IMR-90 (cell line): ENCODE data around the gene CD2. TPM values are rescaled to one million over a fixed set of nuclear protein-coding genes. Genes with fewer than 3 reads are reported as not detected.

ENCODE experiments used
- ATAC-seq: fragments of 200-7000 bp; cut with Tn5 transposase; 2 replicates; pipeline ENCODE4 v1.9.1; 2020; ENCODE audit warnings: low read depth, mild to moderate bottlenecking, moderate library complexity
- BruUV-seq: library from RNA; stranded (reverse); fragments of 400-500 nt; replicated peaks from 2 replicates; lab custom pipeline; 2021; lab: Mats Ljungman, UMichigan
- CTCF ChIA-PET: fragments of 300-600 bp; formaldehyde crosslinking; extraction: SDS; loops from one replicate; lab custom pipeline; 2021; ENCODE audit warnings: antibody characterized with exemption; lab: Yijun Ruan, JAX
- POLR2A ChIA-PET: fragments of 300-600 bp; sonication (Branson Sonifier 250); formaldehyde crosslinking; loops from one replicate; lab custom pipeline; 2022; ENCODE audit warnings: antibody characterized with exemption; ENCODE audit not compliant: unreplicated experiment; lab: Charles Lee
- DNase-seq: peaks from one replicate; pipeline ENCODE4 v3.0.0; 2013
- H2AFZ ChIP-seq: replicated peaks from 2 replicates; pipeline ENCODE3; 2013; ENCODE audit warnings: low read length, mild to moderate bottlenecking; ENCODE audit not compliant: poor library complexity
- H2AK5ac ChIP-seq: 2 replicates; pipeline ENCODE4 v1.6.1; 2013; ENCODE audit warnings: low read depth, low read length, inconsistent platforms
- H2AK9ac ChIP-seq: replicated peaks from 2 replicates; pipeline ENCODE3; 2013; ENCODE audit warnings: mild to moderate bottlenecking, low read depth, low read length, moderate library complexity; ENCODE audit not compliant: poor library complexity
- H2BK120ac ChIP-seq: 2 replicates; pipeline ENCODE4 v1.6.1; 2013; ENCODE audit warnings: low read depth, low read length, inconsistent platforms
- H2BK15ac ChIP-seq: 3 replicates; pipeline ENCODE4 v1.6.1; 2013; ENCODE audit warnings: low read depth, low read length, inconsistent platforms
- H2BK20ac ChIP-seq: 2 replicates; pipeline ENCODE4 v1.6.1; 2013; ENCODE audit warnings: low read depth, mild to moderate bottlenecking, inconsistent platforms, low read length, moderate library complexity
- H2BK5ac ChIP-seq: 2 replicates; pipeline ENCODE4 v1.6.1; 2013; ENCODE audit warnings: mild to moderate bottlenecking, low read depth, low read length, inconsistent platforms; ENCODE audit not compliant: poor library complexity, severe bottlenecking
- H3K14ac ChIP-seq: replicated peaks from 2 replicates; pipeline ENCODE4 v1.6.1; 2013; ENCODE audit warnings: low read depth, low read length, inconsistent platforms
- H3K18ac ChIP-seq: 2 replicates; pipeline ENCODE4 v1.6.1; 2013; ENCODE audit warnings: low read depth, low read length, control low read depth
- H3K23ac ChIP-seq: 2 replicates; pipeline ENCODE4 v1.6.1; 2013; ENCODE audit warnings: low read depth, low read length, inconsistent platforms
- H3K27ac ChIP-seq: 2 replicates; pipeline ENCODE4 v1.5.1; 2013; ENCODE audit warnings: mild to moderate bottlenecking, control low read depth, low read length; ENCODE audit not compliant: insufficient read depth
- H3K27me3 ChIP-seq: 2 replicates; pipeline ENCODE4 v1.6.1; 2013; ENCODE audit warnings: low read length; ENCODE audit not compliant: control insufficient read depth, insufficient read depth
- H3K36me3 ChIP-seq: 2 replicates; pipeline ENCODE4 v1.6.1; 2013; ENCODE audit warnings: low read length, mixed read lengths; ENCODE audit not compliant: control insufficient read depth, insufficient read depth
- H3K4ac ChIP-seq: 2 replicates; pipeline ENCODE4 v1.6.1; 2013; ENCODE audit warnings: low read depth, low read length, inconsistent platforms
- H3K4me1 ChIP-seq: 2 replicates; pipeline ENCODE4 v1.6.1; 2013; ENCODE audit warnings: low read length, mixed read lengths; ENCODE audit not compliant: control insufficient read depth, insufficient read depth
- H3K4me2 ChIP-seq: 2 replicates; pipeline ENCODE4 v1.6.1; 2013; ENCODE audit warnings: low read depth, mild to moderate bottlenecking, control low read depth, low read length, moderate library complexity
- H3K4me3 ChIP-seq: 2 replicates; pipeline ENCODE4 v1.5.1; 2013; ENCODE audit warnings: low read depth, mild to moderate bottlenecking, control low read depth, low read length, moderate library complexity; ENCODE audit not compliant: insufficient read depth
- H3K56ac ChIP-seq: 2 replicates; pipeline ENCODE4 v1.6.1; 2013; ENCODE audit warnings: low read length, inconsistent platforms; ENCODE audit not compliant: insufficient read depth; ENCODE audit errors: extremely low read depth
- H3K79me1 ChIP-seq, 2 experiments: 2 replicates each; pipeline ENCODE4 v1.6.1; 2013; ENCODE audit warnings: low read length in 2 of 2, inconsistent platforms in 1 of 2, low read depth in 1 of 2
- H3K9ac ChIP-seq: 2 replicates; pipeline ENCODE4 v1.6.1; 2013; ENCODE audit warnings: low read depth, low read length, control low read depth
- H3K9me1 ChIP-seq: 2 replicates; pipeline ENCODE4 v1.6.1; 2013; ENCODE audit warnings: low read length, inconsistent platforms; ENCODE audit not compliant: insufficient read depth
- H3K9me3 ChIP-seq: 2 replicates; pipeline ENCODE4 v1.6.1; 2013; ENCODE audit warnings: low read length; ENCODE audit not compliant: control insufficient read depth, insufficient read depth
- H4K20me1 ChIP-seq: 2 replicates; pipeline ENCODE4 v1.6.1; 2013; ENCODE audit warnings: low read length, inconsistent platforms; ENCODE audit not compliant: insufficient read depth
- H4K5ac ChIP-seq: 2 replicates; pipeline ENCODE4 v1.6.1; 2013; ENCODE audit warnings: mild to moderate bottlenecking, low read depth, low read length, control low read depth
- H4K8ac ChIP-seq, 2 experiments: 2 replicates each; pipeline ENCODE4 v1.6.1; 2013; ENCODE audit warnings: low read depth in 2 of 2, low read length in 2 of 2, control low read depth in 1 of 2, inconsistent platforms in 1 of 2
- H4K91ac ChIP-seq: 2 replicates; pipeline ENCODE4 v1.6.1; 2013; ENCODE audit warnings: low read depth, low read length, inconsistent platforms; ENCODE audit not compliant: insufficient read depth
- CEBPB ChIP-seq: IDR thresholded peaks from 2 replicates; pipeline ENCODE4 v1.6.1; 2012; ENCODE audit warnings: low read depth, low read length, improper control_type of control experiment
- CHD1 ChIP-seq: IDR thresholded peaks from 2 replicates; pipeline ENCODE4 v1.6.1; 2012; ENCODE audit warnings: low read depth, low read length, improper control_type of control experiment
- MAZ ChIP-seq: IDR thresholded peaks from 2 replicates; pipeline ENCODE4 v1.6.1; 2012; ENCODE audit warnings: low read depth, mild to moderate bottlenecking, low read length, improper control_type of control experiment, moderate library complexity, borderline replicate concordance
- MXI1 ChIP-seq: IDR thresholded peaks from 2 replicates; pipeline ENCODE4 v1.6.1; 2012; ENCODE audit warnings: low read depth, mild to moderate bottlenecking, low read length, moderate library complexity, borderline replicate concordance
- NFE2L2 ChIP-seq: fragments of 150-350 bp; IDR thresholded peaks from 2 replicates; pipeline ENCODE4 v1.6.1; 2016; ENCODE audit warnings: low read depth, mild to moderate bottlenecking, low read length
- RAD21 ChIP-seq: IDR thresholded peaks from 2 replicates; pipeline ENCODE4 v1.6.1; 2012; ENCODE audit warnings: low read length, improper control_type of control experiment
- RFX5 ChIP-seq: IDR thresholded peaks from 2 replicates; pipeline ENCODE4 v1.8.0; 2012; ENCODE audit warnings: low read depth, mild to moderate bottlenecking, low read length, moderate library complexity
- WGBS, 2 experiments: methylation state at CpG; one replicate each; pipeline versions ENCODE4 v1.1.5 to v1.1.7; 2013; ENCODE audit warnings: missing lambda C conversion rate in 2 of 2; ENCODE audit not compliant: insufficient read length in 1 of 2; ENCODE audit errors: extremely low coverage in 2 of 2; 5-methylcytosine and 5-hydroxymethylcytosine counted together
- dilution Hi-C: fragments of 300-500 bp; cut with HindIII; formaldehyde crosslinking; loops from one replicate; pipeline ENCODE4 v1.14.3; 2018; ENCODE audit warnings: low sequenced_read_pairs; ENCODE audit not compliant: unreplicated experiment
- in situ Hi-C: fragments of 300-500 bp; cut with MboI; formaldehyde crosslinking; loops from 3 replicates; pipeline ENCODE4 v1.14.3; 2019; ENCODE audit warnings: low sequenced_read_pairs, inconsistent platforms, mixed read lengths
- intact Hi-C: fragments of 100-400 bp; cut with micrococcal nuclease; formaldehyde crosslinking; loops from 2 replicates; pipeline ENCODE4 v1.10.0; 2022
- polyA plus RNA-seq, 3 experiments: library from polyadenylated mRNA; depleted of rRNA; stranded (reverse); fragments of >200 nt; gene quantifications; 2 replicates each; pipeline ENCODE4 v1.2.3, GENCODE V29; 2012; ENCODE audit warnings: low replicate concordance in 1 of 3
- total RNA-seq: library from RNA; depleted of rRNA; stranded (reverse); fragments of >200 nt; gene quantifications from 2 replicates; pipeline ENCODE4 v1.2.3, GENCODE V29; 2012
- TF ChIP-seq, protein P1 (sequence below): fragments of 150-350 bp; IDR thresholded peaks from 2 replicates; pipeline ENCODE4 v1.6.1; 2016; ENCODE audit warnings: low read depth, mild to moderate bottlenecking, low read length, moderate library complexity, borderline replicate concordance

The CD2 gene
- total and polyA plus RNA-seq, 2 of the 4 experiments (the other 2 are of a cell fraction): not detected

GRCh38 chr1:116806245-116806644 is 52.0 kb downstream of the CD2 start:
- Histone ChIP-seq H2BK15ac (no peak overlapping the region), H2AK9ac (no peak overlapping the region), H3K18ac (no peak overlapping the region), H3K4ac (no peak overlapping the region), H2AK5ac (no peak overlapping the region), H3K36me3 (no peaks in the 10 kb centered on the region), H3K23ac (no peak overlapping the region), H4K8ac (no peak overlapping the region), H2BK20ac (no peak overlapping the region), H3K9me3 (no peaks in the 10 kb centered on the region), H4K20me1 (no peaks in the 10 kb centered on the region), H3K56ac (no peak overlapping the region), H3K4me3 (no peak overlapping the region), H4K91ac (no peak overlapping the region), H3K27ac (no peak overlapping the region), H3K4me1 (no peaks in the 10 kb centered on the region), H4K5ac (no peak overlapping the region), H3K9ac (no peak overlapping the region), H2BK120ac (no peak overlapping the region), H3K9me1 (no peaks in the 10 kb centered on the region), H3K27me3 (no peaks in the 10 kb centered on the region), H3K14ac (no peak overlapping the region), H2BK5ac (no peak overlapping the region), H3K79me1 (no peaks in the 10 kb centered on the region), H3K4me2 (no peak overlapping the region), H2AFZ (no peak overlapping the region)
- in situ Hi-C loops: no loop called here
- ATAC-seq (no peak), DNase-seq (no peak)
- TF ChIP-seq MXI1: no peak
- no peak for TF ChIP-seq RFX5
- TF ChIP-seq NFE2L2: no peak
- no peak for TF ChIP-seq CEBPB
- no peak for TF ChIP-seq CHD1
- TF ChIP-seq RAD21: no peak
- TF ChIP-seq MAZ: no peak
- TF ChIP-seq, protein P1, sequence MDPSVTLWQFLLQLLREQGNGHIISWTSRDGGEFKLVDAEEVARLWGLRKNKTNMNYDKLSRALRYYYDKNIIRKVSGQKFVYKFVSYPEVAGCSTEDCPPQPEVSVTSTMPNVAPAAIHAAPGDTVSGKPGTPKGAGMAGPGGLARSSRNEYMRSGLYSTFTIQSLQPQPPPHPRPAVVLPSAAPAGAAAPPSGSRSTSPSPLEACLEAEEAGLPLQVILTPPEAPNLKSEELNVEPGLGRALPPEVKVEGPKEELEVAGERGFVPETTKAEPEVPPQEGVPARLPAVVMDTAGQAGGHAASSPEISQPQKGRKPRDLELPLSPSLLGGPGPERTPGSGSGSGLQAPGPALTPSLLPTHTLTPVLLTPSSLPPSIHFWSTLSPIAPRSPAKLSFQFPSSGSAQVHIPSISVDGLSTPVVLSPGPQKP: no peak
- POLR2A ChIA-PET: no interaction called here
- dilution Hi-C loops: no loop called here
- intact Hi-C loops: no loop called here
- CTCF ChIA-PET: no interaction called here
- BruUV-seq: no TSS peak
- 40% methylated on average over 1 of the region's 1 CpG; no CpG with 5 or more reads in 1 of the 2 experiments for WGBS, 2 experiments
